Testis (tissue), 2 donors: Measurements from ENCODE around the gene C9orf78.

ENCODE experiments used
- POLR2A ChIP-seq: fragments of 450-650 bp; IDR thresholded peaks from one replicate; pipeline ENCODE4 v1.6.1; 2017; ENCODE audit warnings: antibody characterized with exemption, mild to moderate bottlenecking, moderate library complexity
- TF ChIP-seq, protein P1 (sequence below), 3 experiments: fragments of 450-650 bp in 2 of 3; fragments of 200-600 bp in 1 of 3; sonication (generic) in 1 of 3; IDR thresholded peaks; one replicate each; pipeline ENCODE4 v1.5.1; 2016 to 2019; ENCODE audit warnings: antibody characterized with exemption in 3 of 3, mild to moderate bottlenecking in 2 of 3, moderate library complexity in 1 of 3

DNA sequence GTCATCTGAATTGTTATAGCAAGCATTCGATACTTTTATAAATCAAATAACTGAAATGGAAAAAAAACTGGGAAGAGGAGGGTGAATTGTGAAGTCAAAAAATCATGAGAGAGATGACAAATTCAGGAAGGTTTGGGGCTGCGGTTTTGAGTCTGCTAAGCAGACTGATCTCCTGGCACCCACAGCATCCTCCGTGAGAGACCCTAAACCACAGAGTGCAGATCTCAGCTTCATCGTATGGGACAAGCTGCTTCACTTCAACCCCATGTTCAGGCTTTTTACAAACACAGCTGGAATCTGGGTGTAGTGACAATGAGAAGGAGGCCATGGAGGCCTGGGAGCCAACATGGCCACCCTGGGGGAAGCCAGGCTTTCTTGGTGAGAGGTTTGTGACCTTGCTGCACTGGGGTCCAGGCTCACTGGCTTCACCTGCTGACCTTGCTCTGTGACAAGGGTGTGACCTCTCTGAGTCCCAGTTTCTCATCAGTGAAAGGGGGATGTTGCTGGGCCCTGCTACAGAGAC lies 19.6 kb upstream of the C9orf78 start:
- TF ChIP-seq, protein P1, sequence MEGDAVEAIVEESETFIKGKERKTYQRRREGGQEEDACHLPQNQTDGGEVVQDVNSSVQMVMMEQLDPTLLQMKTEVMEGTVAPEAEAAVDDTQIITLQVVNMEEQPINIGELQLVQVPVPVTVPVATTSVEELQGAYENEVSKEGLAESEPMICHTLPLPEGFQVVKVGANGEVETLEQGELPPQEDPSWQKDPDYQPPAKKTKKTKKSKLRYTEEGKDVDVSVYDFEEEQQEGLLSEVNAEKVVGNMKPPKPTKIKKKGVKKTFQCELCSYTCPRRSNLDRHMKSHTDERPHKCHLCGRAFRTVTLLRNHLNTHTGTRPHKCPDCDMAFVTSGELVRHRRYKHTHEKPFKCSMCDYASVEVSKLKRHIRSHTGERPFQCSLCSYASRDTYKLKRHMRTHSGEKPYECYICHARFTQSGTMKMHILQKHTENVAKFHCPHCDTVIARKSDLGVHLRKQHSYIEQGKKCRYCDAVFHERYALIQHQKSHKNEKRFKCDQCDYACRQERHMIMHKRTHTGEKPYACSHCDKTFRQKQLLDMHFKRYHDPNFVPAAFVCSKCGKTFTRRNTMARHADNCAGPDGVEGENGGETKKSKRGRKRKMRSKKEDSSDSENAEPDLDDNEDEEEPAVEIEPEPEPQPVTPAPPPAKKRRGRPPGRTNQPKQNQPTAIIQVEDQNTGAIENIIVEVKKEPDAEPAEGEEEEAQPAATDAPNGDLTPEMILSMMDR (IDR thresholded peaks at IDR 0.05), result no peak
- no peak for TF ChIP-seq POLR2A
